ENCODE data around the gene RGS12. TPM values are rescaled to one million over a fixed set of nuclear protein-coding genes. Genes with fewer than 3 reads are reported as not detected.
A peak's percentile ranks its signal among the peaks of the same experiment; 100 is the strongest.

Gene RGS12, protein sequence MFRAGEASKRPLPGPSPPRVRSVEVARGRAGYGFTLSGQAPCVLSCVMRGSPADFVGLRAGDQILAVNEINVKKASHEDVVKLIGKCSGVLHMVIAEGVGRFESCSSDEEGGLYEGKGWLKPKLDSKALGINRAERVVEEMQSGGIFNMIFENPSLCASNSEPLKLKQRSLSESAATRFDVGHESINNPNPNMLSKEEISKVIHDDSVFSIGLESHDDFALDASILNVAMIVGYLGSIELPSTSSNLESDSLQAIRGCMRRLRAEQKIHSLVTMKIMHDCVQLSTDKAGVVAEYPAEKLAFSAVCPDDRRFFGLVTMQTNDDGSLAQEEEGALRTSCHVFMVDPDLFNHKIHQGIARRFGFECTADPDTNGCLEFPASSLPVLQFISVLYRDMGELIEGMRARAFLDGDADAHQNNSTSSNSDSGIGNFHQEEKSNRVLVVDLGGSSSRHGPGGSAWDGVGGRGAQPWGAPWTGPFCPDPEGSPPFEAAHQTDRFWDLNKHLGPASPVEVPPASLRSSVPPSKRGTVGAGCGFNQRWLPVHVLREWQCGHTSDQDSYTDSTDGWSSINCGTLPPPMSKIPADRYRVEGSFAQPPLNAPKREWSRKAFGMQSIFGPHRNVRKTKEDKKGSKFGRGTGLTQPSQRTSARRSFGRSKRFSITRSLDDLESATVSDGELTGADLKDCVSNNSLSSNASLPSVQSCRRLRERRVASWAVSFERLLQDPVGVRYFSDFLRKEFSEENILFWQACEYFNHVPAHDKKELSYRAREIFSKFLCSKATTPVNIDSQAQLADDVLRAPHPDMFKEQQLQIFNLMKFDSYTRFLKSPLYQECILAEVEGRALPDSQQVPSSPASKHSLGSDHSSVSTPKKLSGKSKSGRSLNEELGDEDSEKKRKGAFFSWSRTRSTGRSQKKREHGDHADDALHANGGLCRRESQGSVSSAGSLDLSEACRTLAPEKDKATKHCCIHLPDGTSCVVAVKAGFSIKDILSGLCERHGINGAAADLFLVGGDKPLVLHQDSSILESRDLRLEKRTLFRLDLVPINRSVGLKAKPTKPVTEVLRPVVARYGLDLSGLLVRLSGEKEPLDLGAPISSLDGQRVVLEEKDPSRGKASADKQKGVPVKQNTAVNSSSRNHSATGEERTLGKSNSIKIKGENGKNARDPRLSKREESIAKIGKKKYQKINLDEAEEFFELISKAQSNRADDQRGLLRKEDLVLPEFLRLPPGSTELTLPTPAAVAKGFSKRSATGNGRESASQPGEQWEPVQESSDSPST (N-terminal part only)
- 4.7 TPM in 1 of 2 replicates, not detected in the other for total RNA-seq (2014; rRNA removed; shearing (Covaris generic); ENCODE audit: low replicate concordance)

- peaks cover 12% of the 10 kb centered on the region for H3K4me1 ChIP-seq (ENCODE audit: low read length)
- H3K36me3 ChIP-seq (ENCODE audit: insufficient read depth, low read length), result no peaks in the 10 kb centered on the region
- no peaks in the 10 kb centered on the region for H4K20me1 ChIP-seq (ENCODE audit: insufficient read depth, low read depth, low read length)
- H3K79me2 ChIP-seq (ENCODE audit: low read length), result no peaks in the 10 kb centered on the region
- H3K27me3 ChIP-seq (ENCODE audit: low read length), result no peaks in the 10 kb centered on the region
- H3K9me2 ChIP-seq (replicated peaks; ENCODE audit: insufficient read depth, low read length), result no peaks in the 10 kb centered on the region
- no peak within 1 kb of the TSS for H3K27ac ChIP-seq (ENCODE audit: low read length)
- H3K4me2 ChIP-seq (ENCODE audit: low read depth, low read length, poor library complexity, severe bottlenecking), result peak within 1 kb of the TSS; percentile 79
- H2AFZ ChIP-seq (ENCODE audit: low read length), result peak within 1 kb of the TSS; percentile 99
- H3K9me3 ChIP-seq (ENCODE audit: low read length), result no peaks in the 10 kb centered on the region
- peak; percentile 96 for DNase-seq
- peak within 1 kb of the TSS; percentile 77 for H3K9ac ChIP-seq (ENCODE audit: low read length)
- H3K4me3 ChIP-seq (ENCODE audit: low read length), result peak within 1 kb of the TSS; percentile 88
Observed at GRCh38 chr4:3292571-3293400, at the start of gene RGS12. TSS of gene RGS12 (plus strand) at chr4:3293021. CDS start at chr4:3316171, 23,150 bp downstream.

DNA sequence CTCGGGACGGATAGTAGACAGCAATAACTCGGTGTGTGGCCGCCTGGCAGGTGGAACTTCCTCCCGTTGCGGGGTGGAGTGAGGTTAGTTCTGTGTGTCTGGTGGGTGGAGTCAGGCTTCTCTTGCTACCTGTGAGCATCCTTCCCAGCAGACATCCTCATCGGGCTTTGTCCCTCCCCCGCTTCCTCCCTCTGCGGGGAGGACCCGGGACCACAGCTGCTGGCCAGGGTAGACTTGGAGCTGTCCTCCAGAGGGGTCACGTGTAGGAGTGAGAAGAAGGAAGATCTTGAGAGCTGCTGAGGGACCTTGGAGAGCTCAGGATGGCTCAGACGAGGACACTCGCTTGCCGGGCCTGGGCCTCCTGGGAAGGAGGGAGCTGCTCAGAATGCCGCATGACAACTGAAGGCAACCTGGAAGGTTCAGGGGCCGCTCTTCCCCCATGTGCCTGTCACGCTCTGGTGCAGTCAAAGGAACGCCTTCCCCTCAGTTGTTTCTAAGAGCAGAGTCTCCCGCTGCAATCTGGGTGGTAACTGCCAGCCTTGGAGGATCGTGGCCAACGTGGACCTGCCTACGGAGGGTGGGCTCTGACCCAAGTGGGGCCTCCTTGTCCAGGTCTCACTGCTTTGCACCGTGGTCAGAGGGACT, 49.6 kb upstream of the RGS12 start:
- H3K27ac ChIP-seq (ENCODE audit: low read length), result no peak overlapping the region
- H3K9me3 ChIP-seq (ENCODE audit: low read length), result no peaks in the 10 kb centered on the region
- H3K4me3 ChIP-seq (ENCODE audit: low read length), result no peak overlapping the region
- H3K9ac ChIP-seq (ENCODE audit: low read length), result no peak overlapping the region
- no peaks in the 10 kb centered on the region; the same call in 1 of the 2 replicates for H3K36me3 ChIP-seq (ENCODE audit: insufficient read depth, low read length)
- H3K4me1 ChIP-seq (ENCODE audit: low read length), result no peaks in the 10 kb centered on the region
- no peak for DNase-seq
- no peak overlapping the region for H2AFZ ChIP-seq (ENCODE audit: low read length)
- no peak overlapping the region for H3K4me2 ChIP-seq (ENCODE audit: low read depth, low read length, poor library complexity, severe bottlenecking)
- no peaks in the 10 kb centered on the region for H4K20me1 ChIP-seq (ENCODE audit: insufficient read depth, low read depth, low read length)
- no peaks in the 10 kb centered on the region for H3K27me3 ChIP-seq (ENCODE audit: low read length)
- H3K9me2 ChIP-seq (replicated peaks; ENCODE audit: insufficient read depth, low read length), result no peaks in the 10 kb centered on the region
- no peaks in the 10 kb centered on the region for H3K79me2 ChIP-seq (ENCODE audit: low read length)

DNA sequence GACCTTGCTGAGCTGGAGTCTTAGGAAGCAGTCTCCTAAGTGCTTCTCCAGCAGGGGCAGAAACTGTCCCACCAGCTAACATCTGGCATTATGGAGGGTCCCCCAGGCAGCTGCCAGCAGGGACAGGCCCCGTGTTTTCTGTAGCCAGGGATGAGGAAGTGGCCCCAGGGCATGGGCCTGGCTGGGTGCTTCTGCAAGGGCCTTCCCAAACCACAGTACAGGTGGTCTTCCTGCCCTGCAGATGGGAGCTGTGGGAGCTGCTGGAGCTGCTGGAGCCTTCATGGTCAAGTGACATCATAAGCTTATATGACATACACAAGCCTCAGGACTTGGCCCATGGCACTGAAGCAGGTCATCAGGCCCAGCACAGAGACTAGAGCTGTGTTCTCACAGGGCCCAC, 48.8 kb upstream of the RGS12 start:
- no peaks in the 10 kb centered on the region for H3K27me3 ChIP-seq (ENCODE audit: low read length)
- no peak overlapping the region for H2AFZ ChIP-seq (ENCODE audit: low read length)
- no peaks in the 10 kb centered on the region for H3K4me1 ChIP-seq (ENCODE audit: low read length)
- H3K36me3 ChIP-seq (ENCODE audit: insufficient read depth, low read length), result no peaks in the 10 kb centered on the region; the same call in 1 of the 2 replicates
- H3K4me2 ChIP-seq (ENCODE audit: low read depth, low read length, poor library complexity, severe bottlenecking), result no peak overlapping the region
- no peak overlapping the region for H3K9ac ChIP-seq (ENCODE audit: low read length)
- no peaks in the 10 kb centered on the region for H4K20me1 ChIP-seq (ENCODE audit: insufficient read depth, low read depth, low read length)
- H3K4me3 ChIP-seq (ENCODE audit: low read length), result no peak overlapping the region
- no peaks in the 10 kb centered on the region for H3K9me2 ChIP-seq (replicated peaks; ENCODE audit: insufficient read depth, low read length)
- H3K9me3 ChIP-seq (ENCODE audit: low read length), result no peaks in the 10 kb centered on the region
- no peak overlapping the region for H3K27ac ChIP-seq (ENCODE audit: low read length)
- no peaks in the 10 kb centered on the region for H3K79me2 ChIP-seq (ENCODE audit: low read length)
- DNase-seq, result no peak

- Histone ChIP-seq H3K27ac (ENCODE audit: low read length) (no peak overlapping the region), H3K9me3 (ENCODE audit: low read length) (no peaks in the 10 kb centered on the region), H3K4me3 (ENCODE audit: low read length) (no peak overlapping the region), H3K4me2 (ENCODE audit: low read depth, low read length, poor library complexity, severe bottlenecking) (no peak overlapping the region), H3K9ac (ENCODE audit: low read length) (no peak overlapping the region), H3K9me2 (replicated peaks; ENCODE audit: insufficient read depth, low read length) (no peaks in the 10 kb centered on the region), H3K79me2 (ENCODE audit: low read length) (no peaks in the 10 kb centered on the region), H2AFZ (ENCODE audit: low read length) (no peak overlapping the region), H3K27me3 (ENCODE audit: low read length) (no peaks in the 10 kb centered on the region), H3K36me3 (ENCODE audit: insufficient read depth, low read length) (no peaks in the 10 kb centered on the region; the same call in 1 of the 2 replicates), H4K20me1 (ENCODE audit: insufficient read depth, low read depth, low read length) (no peaks in the 10 kb centered on the region), H3K4me1 (ENCODE audit: low read length) (no peaks in the 10 kb centered on the region)
- no peak for DNase-seq
Observed at GRCh38 chr4:3244747-3245146, 48.1 kb upstream of the RGS12 start.

- no peaks in the 10 kb centered on the region for H3K4me1 ChIP-seq (ENCODE audit: low read length)
- H3K9me3 ChIP-seq (ENCODE audit: low read length), result no peaks in the 10 kb centered on the region
- no peak overlapping the region for H2AFZ ChIP-seq (ENCODE audit: low read length)
Observed at GRCh38 chr4:3245676-3246075, 47.1 kb upstream of the RGS12 start.

GRCh38 chr4:3246458-3247398, 46.1 kb upstream of the RGS12 start:
- H3K36me3 ChIP-seq (ENCODE audit: insufficient read depth, low read length), result no peaks in the 10 kb centered on the region; the same call in 1 of the 2 replicates
- H3K4me2 ChIP-seq (ENCODE audit: low read depth, low read length, poor library complexity, severe bottlenecking), result no peak overlapping the region
- H3K4me1 ChIP-seq (ENCODE audit: low read length), result no peaks in the 10 kb centered on the region
- DNase-seq, result no peak
- no peaks in the 10 kb centered on the region for H4K20me1 ChIP-seq (ENCODE audit: insufficient read depth, low read depth, low read length)
- no peaks in the 10 kb centered on the region for H3K9me3 ChIP-seq (ENCODE audit: low read length)
- H3K9ac ChIP-seq (ENCODE audit: low read length), result no peak overlapping the region
- no peak overlapping the region for H3K27ac ChIP-seq (ENCODE audit: low read length)
- no peak overlapping the region for H3K4me3 ChIP-seq (ENCODE audit: low read length)
- no peaks in the 10 kb centered on the region for H3K9me2 ChIP-seq (replicated peaks; ENCODE audit: insufficient read depth, low read length)
- H3K27me3 ChIP-seq (ENCODE audit: low read length), result no peaks in the 10 kb centered on the region
- no peaks in the 10 kb centered on the region for H3K79me2 ChIP-seq (ENCODE audit: low read length)
- H2AFZ ChIP-seq (ENCODE audit: low read length), result no peak overlapping the region

More at GRCh38 chr4:3245676-3246075, 47.1 kb upstream of the RGS12 start:
- Histone ChIP-seq H3K36me3 (ENCODE audit: insufficient read depth, low read length) (no peaks in the 10 kb centered on the region; the same call in 1 of the 2 replicates), H3K27ac (ENCODE audit: low read length) (no peak overlapping the region), H3K9me2 (replicated peaks; ENCODE audit: insufficient read depth, low read length) (no peaks in the 10 kb centered on the region), H3K9ac (ENCODE audit: low read length) (no peak overlapping the region), H3K79me2 (ENCODE audit: low read length) (no peaks in the 10 kb centered on the region), H4K20me1 (ENCODE audit: insufficient read depth, low read depth, low read length) (no peaks in the 10 kb centered on the region), H3K27me3 (ENCODE audit: low read length) (no peaks in the 10 kb centered on the region), H3K4me3 (ENCODE audit: low read length) (no peak overlapping the region), H3K4me2 (ENCODE audit: low read depth, low read length, poor library complexity, severe bottlenecking) (no peak overlapping the region)
- no peak for DNase-seq

Measured in Karpas-422 (cell line).